IMR-90 (cell line): ENCODE measurements around the gene B4GALNT1.

Experiments used
- CEBPB ChIP-seq: IDR thresholded peaks from 2 replicates; pipeline ENCODE4 v1.6.1; 2012; ENCODE audit warnings: low read depth, low read length, improper control_type of control experiment
- FOS ChIP-seq: fragments of 150-350 bp; IDR thresholded peaks from 2 replicates; pipeline ENCODE4 v1.6.1; 2016; ENCODE audit warnings: low read depth, low read length
- MAFK ChIP-seq: IDR thresholded peaks from 2 replicates; pipeline ENCODE4 v1.6.1; 2012; ENCODE audit warnings: low read depth, low read length, improper control_type of control experiment
- MAZ ChIP-seq: IDR thresholded peaks from 2 replicates; pipeline ENCODE4 v1.6.1; 2012; ENCODE audit warnings: low read depth, mild to moderate bottlenecking, low read length, improper control_type of control experiment, moderate library complexity, borderline replicate concordance
- MXI1 ChIP-seq: IDR thresholded peaks from 2 replicates; pipeline ENCODE4 v1.6.1; 2012; ENCODE audit warnings: low read depth, mild to moderate bottlenecking, low read length, moderate library complexity, borderline replicate concordance
- POLR2A ChIP-seq: IDR thresholded peaks from 2 replicates; pipeline ENCODE4 v1.6.1; 2012; ENCODE audit warnings: mild to moderate bottlenecking, low read depth, low read length
- RAD21 ChIP-seq: IDR thresholded peaks from 2 replicates; pipeline ENCODE4 v1.6.1; 2012; ENCODE audit warnings: low read length, improper control_type of control experiment
- RCOR1 ChIP-seq: IDR thresholded peaks from 2 replicates; pipeline ENCODE4 v1.6.1; 2012; ENCODE audit warnings: mild to moderate bottlenecking, low read length, improper control_type of control experiment; ENCODE audit not compliant: insufficient replicate concordance
- SMC3 ChIP-seq: fragments of 150-350 bp; IDR thresholded peaks from 2 replicates; pipeline ENCODE4 v1.6.1; 2016; ENCODE audit warnings: low read depth, mild to moderate bottlenecking, antibody characterized with exemption, low read length, moderate library complexity
- USF2 ChIP-seq: fragments of 150-350 bp; IDR thresholded peaks from 2 replicates; pipeline ENCODE4 v1.6.1; 2017; ENCODE audit warnings: mild to moderate bottlenecking, antibody characterized with exemption, low read length, low read depth
- TF ChIP-seq, protein P1 (sequence below): conservative IDR thresholded peaks from 2 replicates; pipeline ENCODE4 v1.5.1; 2012; ENCODE audit warnings: mild to moderate bottlenecking, low read depth, low read length, improper control_type of control experiment

DNA sequence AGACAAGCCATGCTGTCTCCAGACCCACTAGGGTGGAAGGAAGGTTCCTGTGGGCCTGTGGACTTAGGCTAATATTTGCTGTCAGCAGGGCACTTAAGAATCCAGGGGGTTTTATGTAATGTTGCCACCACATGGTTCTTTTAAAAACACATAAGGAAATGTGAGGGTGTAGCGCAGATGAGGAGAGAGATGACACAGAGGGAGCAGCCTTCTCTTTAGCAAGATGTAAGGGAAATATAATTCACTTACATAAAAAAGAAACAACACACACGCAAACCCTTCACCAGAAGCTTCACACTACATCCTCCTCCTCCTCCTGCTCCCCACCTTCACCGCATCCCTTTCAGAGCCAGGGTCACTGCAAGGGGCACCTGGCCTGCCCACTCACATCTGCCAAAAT, 46.9 kb downstream of the B4GALNT1 start:
- TF ChIP-seq MAFK, result no peak
- no peak for TF ChIP-seq USF2
- no peak for TF ChIP-seq POLR2A
- TF ChIP-seq MXI1, result no peak
- no peak for TF ChIP-seq FOS
- TF ChIP-seq, protein P1, sequence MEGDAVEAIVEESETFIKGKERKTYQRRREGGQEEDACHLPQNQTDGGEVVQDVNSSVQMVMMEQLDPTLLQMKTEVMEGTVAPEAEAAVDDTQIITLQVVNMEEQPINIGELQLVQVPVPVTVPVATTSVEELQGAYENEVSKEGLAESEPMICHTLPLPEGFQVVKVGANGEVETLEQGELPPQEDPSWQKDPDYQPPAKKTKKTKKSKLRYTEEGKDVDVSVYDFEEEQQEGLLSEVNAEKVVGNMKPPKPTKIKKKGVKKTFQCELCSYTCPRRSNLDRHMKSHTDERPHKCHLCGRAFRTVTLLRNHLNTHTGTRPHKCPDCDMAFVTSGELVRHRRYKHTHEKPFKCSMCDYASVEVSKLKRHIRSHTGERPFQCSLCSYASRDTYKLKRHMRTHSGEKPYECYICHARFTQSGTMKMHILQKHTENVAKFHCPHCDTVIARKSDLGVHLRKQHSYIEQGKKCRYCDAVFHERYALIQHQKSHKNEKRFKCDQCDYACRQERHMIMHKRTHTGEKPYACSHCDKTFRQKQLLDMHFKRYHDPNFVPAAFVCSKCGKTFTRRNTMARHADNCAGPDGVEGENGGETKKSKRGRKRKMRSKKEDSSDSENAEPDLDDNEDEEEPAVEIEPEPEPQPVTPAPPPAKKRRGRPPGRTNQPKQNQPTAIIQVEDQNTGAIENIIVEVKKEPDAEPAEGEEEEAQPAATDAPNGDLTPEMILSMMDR, result no peak
- no peak for TF ChIP-seq RCOR1
- no peak for TF ChIP-seq SMC3
- TF ChIP-seq RAD21, result no peak
- TF ChIP-seq MAZ, result no peak
- TF ChIP-seq CEBPB, result no peak
